B cell (primary cell): ENCODE results near the gene PEAK1. TPM values are rescaled to one million over a fixed set of nuclear protein-coding genes. Genes with fewer than 3 reads are reported as not detected.

Experiments used
- ATAC-seq: fragments of 200-7000 bp; cut with Tn5 transposase; one replicate; pipeline ENCODE4 v1.10.0; 2021; ENCODE audit warnings: low read depth, mild to moderate bottlenecking, moderate number of reproducible peaks, moderate library complexity
- CTCF ChIA-PET: fragments of 350-600 bp; sonication (Branson Sonifier 250); formaldehyde crosslinking; loops from one replicate; lab custom pipeline; 2021; ENCODE audit warnings: antibody characterized with exemption, inconsistent platforms; lab: Charles Lee
- POLR2A ChIA-PET: fragments of 350-600 bp; sonication (Branson Sonifier 250); formaldehyde crosslinking; loops from one replicate; lab custom pipeline; 2021; ENCODE audit warnings: antibody characterized with exemption; lab: Charles Lee
- DNase-seq: peaks from one replicate; pipeline ENCODE4 v3.0.0; 2013
- H2AFZ ChIP-seq: 2 replicates; pipeline ENCODE4 v1.6.1; 2012; ENCODE audit warnings: mild to moderate bottlenecking, low read depth, low read length; ENCODE audit not compliant: insufficient read depth, poor library complexity, severe bottlenecking
- H3K27ac ChIP-seq, 2 donors: 1 replicate in 1 of 2; 2 replicates in 1 of 2; pipeline ENCODE4 v1.5.1; 2012 to 2013; ENCODE audit warnings: low read length in 2 of 2, mild to moderate bottlenecking in 2 of 2, moderate library complexity in 1 of 2
- H3K27me3 ChIP-seq, 4 experiments: fragments of 200-600 bp in 1 of 4; sonication (generic) in 1 of 4; replicated peaks in 1 of 4; 1 replicate in 2 of 4; 2 replicates in 2 of 4; pipeline versions ENCODE4 v1.6.1 to v1.7.0; 2013 to 2016; ENCODE audit warnings: low read length in 3 of 4, mild to moderate bottlenecking in 2 of 4, mixed read lengths in 1 of 4, moderate library complexity in 1 of 4; ENCODE audit not compliant: insufficient read depth in 4 of 4, control insufficient read depth in 3 of 4; ENCODE audit errors: control extremely low read depth in 1 of 4
- H3K36me3 ChIP-seq, 2 experiments: replicated peaks in 1 of 2; 1 replicate in 1 of 2; 2 replicates in 1 of 2; pipeline versions ENCODE4 v1.6.1 to v1.7.1; 2013; ENCODE audit warnings: low read length in 1 of 2; ENCODE audit not compliant: insufficient read depth in 2 of 2, control insufficient read depth in 1 of 2; ENCODE audit errors: control extremely low read depth in 1 of 2, extremely low read depth in 1 of 2
- H3K4me1 ChIP-seq, 2 donors: fragments of 200-600 bp in 1 of 2; sonication (generic) in 1 of 2; 1 replicate in 1 of 2; 2 replicates in 1 of 2; pipeline versions ENCODE4 v1.5.1 to v1.6.1; 2013 to 2017; ENCODE audit warnings: low read length in 2 of 2; ENCODE audit not compliant: control insufficient read depth in 2 of 2, insufficient read depth in 2 of 2
- H3K4me2 ChIP-seq: replicated peaks from 2 replicates; pipeline ENCODE3; 2012; ENCODE audit warnings: mild to moderate bottlenecking, low read depth, low read length; ENCODE audit not compliant: poor library complexity, severe bottlenecking
- H3K4me3 ChIP-seq, 5 experiments: fragments of 200-600 bp in 1 of 5; sonication (generic) in 1 of 5; 1 replicate in 3 of 5; 2 replicates in 2 of 5; pipeline versions ENCODE4 v1.5.1 to v1.7.0; 2011 to 2016; ENCODE audit warnings: low read length in 4 of 5, mild to moderate bottlenecking in 4 of 5, low read depth in 2 of 5, control low read depth in 1 of 5, moderate library complexity in 1 of 5; ENCODE audit not compliant: insufficient read depth in 1 of 5; ENCODE audit errors: control extremely low read depth in 1 of 5, extremely low read depth in 1 of 5
- H3K79me2 ChIP-seq: fragments of 200-600 bp; sonication (generic); one replicate; pipeline ENCODE4 v1.6.0; 2016; ENCODE audit warnings: low read length; ENCODE audit not compliant: control insufficient read depth, insufficient read depth
- H3K9ac ChIP-seq: fragments of 200-600 bp; sonication (generic); 2 replicates; pipeline ENCODE4 v1.6.1; 2017; ENCODE audit warnings: mild to moderate bottlenecking, low read length, moderate library complexity
- H3K9me3 ChIP-seq, 3 donors: one replicate each; pipeline versions ENCODE4 v1.6.1 to v1.7.1; 2013; ENCODE audit warnings: low read length in 2 of 3; ENCODE audit not compliant: control insufficient read depth in 2 of 3, insufficient read depth in 1 of 3; ENCODE audit errors: control extremely low read depth in 1 of 3
- H4K20me1 ChIP-seq: 2 replicates; pipeline ENCODE4 v1.6.0; 2012; ENCODE audit warnings: mild to moderate bottlenecking, low read length; ENCODE audit not compliant: insufficient read depth, control insufficient read depth, poor library complexity, severe bottlenecking
- H3K27ac Mint-ChIP-seq: one replicate; pipeline ENCODE4 v1.8.0; 2021; ENCODE audit warnings: mixed read lengths
- H3K27me3 Mint-ChIP-seq: one replicate; pipeline ENCODE4 v1.8.0; 2021; ENCODE audit warnings: mixed read lengths
- H3K4me1 Mint-ChIP-seq: one replicate; pipeline ENCODE4 v1.8.0; 2021; ENCODE audit warnings: mixed read lengths
- H3K4me3 Mint-ChIP-seq: one replicate; pipeline ENCODE4 v1.8.0; 2021; ENCODE audit warnings: mixed read lengths
- H3K9me3 Mint-ChIP-seq: one replicate; pipeline ENCODE4 v1.8.0; 2022; ENCODE audit warnings: mixed read lengths; ENCODE audit not compliant: insufficient read depth
- CTCF ChIP-seq: fragments of 200-600 bp; IDR thresholded peaks from one replicate; pipeline ENCODE4 v1.8.0; 2022; ENCODE audit warnings: antibody characterized with exemption, mild to moderate bottlenecking
- EZH2 ChIP-seq: IDR thresholded peaks from 2 replicates; pipeline ENCODE4 v1.6.1; 2012; ENCODE audit warnings: borderline replicate concordance, low read depth, mild to moderate bottlenecking, moderate library complexity, low read length; ENCODE audit not compliant: insufficient read depth, poor library complexity, severe bottlenecking
- WGBS: methylation state at CpG from one replicate; pipeline ENCODE4 v1.1.5; 2013; ENCODE audit warnings: missing lambda C conversion rate; ENCODE audit not compliant: insufficient coverage; 5-methylcytosine and 5-hydroxymethylcytosine counted together
- intact Hi-C: fragments of 100-400 bp; cut with micrococcal nuclease; formaldehyde crosslinking; loops from one replicate; pipeline ENCODE4 v1.10.0; 2022
- polyA plus RNA-seq: library from polyadenylated mRNA; depleted of rRNA; stranded (reverse); fragments of >200 nt; gene quantifications from 2 replicates; pipeline ENCODE4 v1.2.3, GENCODE V29; 2012
- total RNA-seq, 2 donors: library from RNA; stranded (reverse); fragments of 120-200 nt in 1 of 2; gene quantifications; 1 replicate in 1 of 2; 2 replicates in 1 of 2; pipeline versions ENCODE4 v1.2.3 to v1.2.4, GENCODE V29; 2013 to 2022

PEAK1 gene
- total and polyA plus RNA-seq, 2 donors (not counting 1 experiment from before 2014, with no cell fraction given) = 13.4 to 38.0 TPM

GRCh38 chr15:77418966-77419835 is 703 bp downstream of the PEAK1 start:
- Histone ChIP-seq H3K4me3 (peak overlapping the region; percentile 60 to 91 (median 76)), H3K79me2 (peaks cover 81% of the 10 kb centered on the region), H3K36me3 (peaks cover 0 to 3% of the 10 kb centered on the region in 2 experiments), H3K4me1 (peaks cover 16 to 17% of the 10 kb centered on the region in 2 donors), H3K9ac (peak overlapping the region; percentile 73), H3K27ac (peak overlapping the region in 1 of 2 donors; percentile 71), H2AFZ (peak overlapping the region; percentile 79), H3K9me3 (no peaks in the 10 kb centered on the region), H3K4me2 (peak overlapping the region; percentile 73), H3K27me3 (no peaks in the 10 kb centered on the region), H4K20me1 (no peaks in the 10 kb centered on the region)
- DNase-seq = no peak
- intact Hi-C loops = no loop called here
- WGBS = 2% methylated on average over 69 of the region's 72 CpGs
- H3K4me3 Mint-ChIP-seq = peak overlapping the region; percentile 96
- TF ChIP-seq EZH2 (no peak), CTCF (peak; percentile 15)
- ChIA-PET CTCF (interaction anchor here (0.8 to 1.8 kb wide), 5 partner anchors 10 to 386 kb away, joined by 3 to 5 read pairs (median 3); no protein-coding TSS in a partner anchor), POLR2A (interaction anchor here (1.3 kb wide), 1 partner anchor 9 kb away, joined by 5 read pairs; no protein-coding TSS in a partner anchor)
- peak overlapping the region; percentile 96 for H3K27ac Mint-ChIP-seq
- H3K4me1 Mint-ChIP-seq = peaks cover 49% of the 10 kb centered on the region
- no peaks in the 10 kb centered on the region for H3K9me3 Mint-ChIP-seq
- no peak for ATAC-seq
- H3K27me3 Mint-ChIP-seq = no peaks in the 10 kb centered on the region
